OCI-LY1 (cell line): ENCODE data around the gene TUFM.

ENCODE experiments used
- EZH2 ChIP-seq: fragments of 200-600 bp; sonication (generic), shearing (Covaris generic); IDR thresholded peaks from 2 replicates; pipeline ENCODE4 v1.8.0; 2017; ENCODE audit warnings: borderline replicate concordance, mixed run types, mild to moderate bottlenecking, antibody characterized with exemption, low read length, moderate library complexity, mixed read lengths
- TF ChIP-seq, protein P1 (sequence below): fragments of 200-600 bp; sonication (generic), shearing (Covaris generic); IDR thresholded peaks from 2 replicates; pipeline ENCODE4 v1.5.1; 2017; ENCODE audit warnings: mild to moderate bottlenecking, antibody characterized with exemption, low read length, moderate library complexity, mixed read lengths

DNA sequence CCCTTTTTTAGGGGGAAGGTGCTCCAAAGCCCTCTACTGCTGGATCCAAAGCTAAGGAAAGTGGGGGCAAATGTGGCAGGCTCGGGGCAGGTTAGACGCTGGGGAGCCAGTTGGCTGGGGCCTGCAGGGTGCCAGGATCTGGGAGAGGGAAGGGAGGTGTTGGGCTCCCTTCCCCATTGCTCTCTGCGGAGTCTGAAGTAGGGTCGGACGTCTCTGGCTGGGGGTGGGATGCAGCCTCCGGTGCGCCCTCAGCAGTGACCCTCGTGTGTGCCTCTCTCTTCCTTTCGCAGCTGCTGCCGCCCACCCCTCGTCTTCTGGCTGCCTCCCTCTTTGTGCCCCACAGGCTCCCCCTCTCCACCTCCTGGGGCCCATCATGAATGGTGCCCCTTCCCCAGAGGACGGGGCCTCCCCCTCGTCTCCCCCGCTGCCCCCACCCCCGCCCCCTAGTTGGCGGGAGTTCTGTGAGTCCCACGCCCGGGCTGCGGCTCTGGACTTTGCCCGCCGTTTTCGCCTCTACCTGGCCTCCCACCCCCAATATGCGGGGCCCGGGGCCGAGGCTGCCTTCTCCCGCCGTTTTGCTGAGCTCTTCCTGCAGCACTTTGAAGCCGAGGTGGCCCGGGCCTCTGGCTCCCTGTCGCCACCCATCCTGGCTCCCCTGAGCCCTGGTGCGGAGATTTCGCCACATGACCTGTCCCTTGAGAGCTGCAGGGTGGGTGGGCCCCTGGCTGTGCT is 19.7 kb upstream of the TUFM start:
- TF ChIP-seq, protein P1, sequence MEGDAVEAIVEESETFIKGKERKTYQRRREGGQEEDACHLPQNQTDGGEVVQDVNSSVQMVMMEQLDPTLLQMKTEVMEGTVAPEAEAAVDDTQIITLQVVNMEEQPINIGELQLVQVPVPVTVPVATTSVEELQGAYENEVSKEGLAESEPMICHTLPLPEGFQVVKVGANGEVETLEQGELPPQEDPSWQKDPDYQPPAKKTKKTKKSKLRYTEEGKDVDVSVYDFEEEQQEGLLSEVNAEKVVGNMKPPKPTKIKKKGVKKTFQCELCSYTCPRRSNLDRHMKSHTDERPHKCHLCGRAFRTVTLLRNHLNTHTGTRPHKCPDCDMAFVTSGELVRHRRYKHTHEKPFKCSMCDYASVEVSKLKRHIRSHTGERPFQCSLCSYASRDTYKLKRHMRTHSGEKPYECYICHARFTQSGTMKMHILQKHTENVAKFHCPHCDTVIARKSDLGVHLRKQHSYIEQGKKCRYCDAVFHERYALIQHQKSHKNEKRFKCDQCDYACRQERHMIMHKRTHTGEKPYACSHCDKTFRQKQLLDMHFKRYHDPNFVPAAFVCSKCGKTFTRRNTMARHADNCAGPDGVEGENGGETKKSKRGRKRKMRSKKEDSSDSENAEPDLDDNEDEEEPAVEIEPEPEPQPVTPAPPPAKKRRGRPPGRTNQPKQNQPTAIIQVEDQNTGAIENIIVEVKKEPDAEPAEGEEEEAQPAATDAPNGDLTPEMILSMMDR, result no peak
- TF ChIP-seq EZH2, result no peak
